Colonic mucosa (tissue), 4 donors: ENCODE measurements around the gene SCRN1. TPM values are rescaled to one million over a fixed set of nuclear protein-coding genes. Genes with fewer than 3 reads are reported as not detected.

ENCODE experiments used
- DNase-seq: peaks from one replicate; pipeline ENCODE4 v3.0.0-alpha.2; 2020
- H3K27ac ChIP-seq: fragments of 200-600 bp; one replicate; pipeline ENCODE4 v1.8.0; 2021
- H3K27me3 ChIP-seq: fragments of 200-600 bp; one replicate; pipeline ENCODE4 v1.8.0; 2021
- H3K36me3 ChIP-seq: fragments of 200-600 bp; one replicate; pipeline ENCODE4 v1.8.0; 2021
- H3K4me1 ChIP-seq: fragments of 200-600 bp; one replicate; pipeline ENCODE4 v1.8.0; 2021; ENCODE audit warnings: mild to moderate bottlenecking
- H3K4me3 ChIP-seq: fragments of 200-600 bp; one replicate; pipeline ENCODE4 v1.8.0; 2021
- H3K9ac ChIP-seq, 2 donors: one replicate each; pipeline ENCODE4 v1.7.0; 2013; ENCODE audit warnings: control low read depth in 2 of 2, low read depth in 2 of 2, low read length in 2 of 2
- H3K9me3 ChIP-seq: fragments of 200-600 bp; one replicate; pipeline ENCODE4 v1.8.0; 2021
- CTCF ChIP-seq: fragments of 200-600 bp; IDR thresholded peaks from one replicate; pipeline ENCODE4 v1.8.0; 2022; ENCODE audit warnings: antibody characterized with exemption, mild to moderate bottlenecking
- intact Hi-C: fragments of 100-400 bp; cut with DNase I; formaldehyde crosslinking; loops from one replicate; pipeline ENCODE4 v1.14.1; 2022
- total RNA-seq, 2 donors: library from RNA; stranded (reverse); fragmentation: NEBNext Ultra II Directional in 1 of 2; extraction: Animal tissue kit (Norgen Biotek cat#: 25700) in 1 of 2; gene quantifications; one replicate each; pipeline ENCODE4 v1.2.1, GENCODE V29; 2021
- donor health status: healthy.
- donor health status: DM: no; HTN: no; CAD: no.
- donor health status: DM: no; HTN: no; CAD: no.

The SCRN1 gene
- total RNA-seq, 2 donors from 2014 or later, result 13.2 to 17.1 TPM

- no peak for TF ChIP-seq CTCF
- no peak for DNase-seq
- no peaks in the 10 kb centered on the region for H3K4me1 ChIP-seq
- no peak overlapping the region for H3K27ac ChIP-seq
- intact Hi-C loops, result no loop called here
- no peaks in the 10 kb centered on the region for H3K36me3 ChIP-seq
- H3K4me3 ChIP-seq, result no peak overlapping the region
- H3K27me3 ChIP-seq, result no peaks in the 10 kb centered on the region
- H3K9ac ChIP-seq, result no peak overlapping the region
- H3K9me3 ChIP-seq, result no peaks in the 10 kb centered on the region
Observed at GRCh38 chr7:29987083-29987482, 2.5 kb downstream of the SCRN1 start.

- no peak overlapping the region for H3K27ac ChIP-seq
- no peak for TF ChIP-seq CTCF
- no peaks in the 10 kb centered on the region for H3K4me1 ChIP-seq
- intact Hi-C loops, result no loop called here
- no peak for DNase-seq
- H3K27me3 ChIP-seq, result no peaks in the 10 kb centered on the region
- no peaks in the 10 kb centered on the region for H3K9me3 ChIP-seq
- no peak overlapping the region for H3K4me3 ChIP-seq
- H3K9ac ChIP-seq, result no peak overlapping the region
- H3K36me3 ChIP-seq, result no peaks in the 10 kb centered on the region
Observed at GRCh38 chr7:29980151-29980550, 9.4 kb downstream of the SCRN1 start.

- no peak for TF ChIP-seq CTCF
- Histone ChIP-seq H3K9ac (no peak overlapping the region), H3K4me3 (no peak overlapping the region), H3K4me1 (no peaks in the 10 kb centered on the region), H3K27ac (no peak overlapping the region), H3K9me3 (no peaks in the 10 kb centered on the region), H3K27me3 (no peaks in the 10 kb centered on the region), H3K36me3 (no peaks in the 10 kb centered on the region)
- intact Hi-C loops, result no loop called here
- DNase-seq, result no peak
Observed at GRCh38 chr7:29977886-29978651, 11.5 kb downstream of the SCRN1 start.

DNA sequence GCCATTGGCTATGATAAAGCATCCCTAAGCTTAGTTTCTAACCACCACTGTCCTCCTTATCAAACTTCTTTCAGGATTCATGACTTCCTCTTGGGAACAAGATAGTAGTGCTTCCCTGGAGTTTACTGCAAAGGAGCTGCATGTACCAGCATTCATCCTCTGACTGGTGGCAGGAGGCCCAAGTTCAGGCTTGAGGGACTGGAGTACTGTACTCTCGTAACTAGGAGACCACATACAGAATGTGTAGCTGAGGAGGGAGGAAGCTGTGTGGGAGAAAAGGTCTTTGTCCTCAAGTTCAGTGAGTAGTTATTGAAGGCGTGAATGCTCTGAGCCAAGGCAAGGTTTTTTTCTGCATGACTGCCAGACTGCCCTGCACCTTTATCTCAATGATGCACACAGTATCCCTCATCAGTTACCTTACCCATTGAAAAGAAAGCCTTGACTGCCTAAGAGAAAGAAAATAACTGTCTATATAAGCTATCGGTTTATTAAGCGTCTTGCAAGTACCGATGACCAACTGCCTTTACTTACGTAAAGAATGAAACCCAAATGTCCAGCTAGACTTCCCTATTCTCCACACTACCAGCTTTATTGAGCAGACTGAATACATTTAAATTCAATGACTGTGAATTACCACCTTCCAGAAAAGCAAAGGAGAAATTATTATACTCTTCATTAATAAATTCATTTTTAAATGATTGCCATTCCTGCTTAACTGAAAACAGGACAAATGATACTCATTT is 12.8 kb downstream of the SCRN1 start:
- TF ChIP-seq CTCF, result no peak
- Histone ChIP-seq H3K27me3 (no peaks in the 10 kb centered on the region), H3K36me3 (no peaks in the 10 kb centered on the region), H3K27ac (no peak overlapping the region), H3K9ac (no peak overlapping the region), H3K4me3 (no peak overlapping the region), H3K4me1 (no peaks in the 10 kb centered on the region), H3K9me3 (no peaks in the 10 kb centered on the region)
- intact Hi-C loops, result no loop called here
- no peak for DNase-seq

GRCh38 chr7:29976266-29976665 is 13.3 kb downstream of the SCRN1 start:
- H3K9ac ChIP-seq, result no peak overlapping the region
- no peak for TF ChIP-seq CTCF
- DNase-seq, result no peak
- H3K27me3 ChIP-seq, result no peaks in the 10 kb centered on the region
- no peaks in the 10 kb centered on the region for H3K4me1 ChIP-seq
- no peak overlapping the region for H3K27ac ChIP-seq
- H3K36me3 ChIP-seq, result no peaks in the 10 kb centered on the region
- no peak overlapping the region for H3K4me3 ChIP-seq
- no peaks in the 10 kb centered on the region for H3K9me3 ChIP-seq
- intact Hi-C loops, result no loop called here
